ENCODE results near the gene CPN1.
"Not testable (repeated sequence)": the region's sequence is repeated elsewhere in the genome, so short reads cannot be mapped to it uniquely, and the experiment has no call there.

Gene CPN1

GRCh38 chr10:100081075-100082001, at the start of gene CPN1:
CPN1 (minus strand) TSS chr10:100081869; CDS start chr10:100081625, 244 bp downstream.
- no peak for DNase-seq (ENCODE audit: low spot score)

- DNase-seq (ENCODE audit: low spot score) = no peak
Observed at GRCh38 chr10:100130831-100131230, 49.2 kb upstream of the CPN1 start.

GRCh38 chr10:100129424-100129823, 47.8 kb upstream of the CPN1 start:
- no peak for DNase-seq (ENCODE audit: low spot score)

GRCh38 chr10:100128951-100129350, 47.3 kb upstream of the CPN1 start:
- no peak for DNase-seq (ENCODE audit: low spot score)

- DNase-seq (ENCODE audit: low spot score) = not testable (repeated sequence)
Observed at GRCh38 chr10:100125335-100125734, 43.7 kb upstream of the CPN1 start.

- DNase-seq (ENCODE audit: low spot score) = no peak
Observed at GRCh38 chr10:100124097-100124496, 42.4 kb upstream of the CPN1 start.

GRCh38 chr10:100122780-100123179, 41.1 kb upstream of the CPN1 start:
- no peak for DNase-seq (ENCODE audit: low spot score)

GRCh38 chr10:100120550-100120949, 38.9 kb upstream of the CPN1 start:
- no peak for DNase-seq (ENCODE audit: low spot score)

GRCh38 chr10:100119726-100120125, 38.1 kb upstream of the CPN1 start:
- DNase-seq (ENCODE audit: low spot score) = no peak

GRCh38 chr10:100114976-100115770, 33.5 kb upstream of the CPN1 start:
- DNase-seq (ENCODE audit: low spot score) = no peak

- no peak for DNase-seq (ENCODE audit: low spot score)
Observed at GRCh38 chr10:100114460-100114859, 32.8 kb upstream of the CPN1 start.

GRCh38 chr10:100109670-100110069, 28.0 kb upstream of the CPN1 start:
- DNase-seq (ENCODE audit: low spot score) = no peak

- no peak for DNase-seq (ENCODE audit: low spot score)
Observed at GRCh38 chr10:100106865-100107264, 25.2 kb upstream of the CPN1 start.

- DNase-seq (ENCODE audit: low spot score) = no peak
Observed at GRCh38 chr10:100104300-100104699, 22.6 kb upstream of the CPN1 start.

- DNase-seq (ENCODE audit: low spot score) = no peak
Observed at GRCh38 chr10:100103581-100103980, 21.9 kb upstream of the CPN1 start.

- DNase-seq (ENCODE audit: low spot score) = peak; percentile 18
Observed at GRCh38 chr10:100101192-100102076, 19.8 kb upstream of the CPN1 start.

- DNase-seq (ENCODE audit: low spot score) = peak; percentile 36
Observed at GRCh38 chr10:100100651-100101184, 19.0 kb upstream of the CPN1 start.

GRCh38 chr10:100089241-100089640, 7.6 kb upstream of the CPN1 start:
- DNase-seq (ENCODE audit: low spot score) = no peak

- DNase-seq (ENCODE audit: low spot score) = not testable (repeated sequence)
Observed at GRCh38 chr10:100086708-100087107, 5.0 kb upstream of the CPN1 start.

- no peak for DNase-seq (ENCODE audit: low spot score)
Observed at GRCh38 chr10:100085596-100085995, 3.9 kb upstream of the CPN1 start.

GRCh38 chr10:100083623-100084022, 2.0 kb upstream of the CPN1 start:
- no peak for DNase-seq (ENCODE audit: low spot score)

- DNase-seq (ENCODE audit: low spot score) = not testable (repeated sequence)
Observed at GRCh38 chr10:100082276-100082675, 607 bp upstream of the CPN1 start.
